GM23338 (cell line): ENCODE measurements around the gene WASF2. TPM values are rescaled to one million over a fixed set of nuclear protein-coding genes. Genes with fewer than 3 reads are reported as not detected.

Experiments used
- ATAC-seq: fragments of 200-7000 bp; cut with Tn5 transposase; 3 replicates; pipeline ENCODE4 v1.9.1; 2020
- DNase-seq: peaks from one replicate; pipeline ENCODE4 v3.0.0-alpha.2; 2015; ENCODE audit warnings: low spot score
- H2AFZ ChIP-seq: fragments of 200-600 bp; sonication (generic); 2 replicates; pipeline ENCODE4 v1.8.0; 2016; ENCODE audit warnings: antibody characterized with exemption, mild to moderate bottlenecking, moderate library complexity
- H3F3A ChIP-seq: fragments of 200-600 bp; sonication (generic); replicated peaks from 2 replicates; pipeline ENCODE4 v1.8.0; 2017; ENCODE audit warnings: antibody characterized with exemption, mixed run types, low read depth
- H3K27ac ChIP-seq: fragments of 200-600 bp; sonication (generic); 2 replicates; pipeline ENCODE4 v1.6.1; 2016; ENCODE audit warnings: low read depth
- H3K27me3 ChIP-seq: fragments of 200-600 bp; sonication (generic); 2 replicates; pipeline ENCODE4 v1.8.0; 2016; ENCODE audit warnings: mild to moderate bottlenecking, mixed run types, moderate library complexity; ENCODE audit not compliant: insufficient read depth
- H3K36me3 ChIP-seq: fragments of 200-600 bp; sonication (generic); 2 replicates; pipeline ENCODE4 v1.8.0; 2016; ENCODE audit warnings: mild to moderate bottlenecking; ENCODE audit not compliant: insufficient read depth
- H3K4me1 ChIP-seq: fragments of 200-600 bp; sonication (generic); 2 replicates; pipeline ENCODE4 v1.8.0; 2016; ENCODE audit warnings: mild to moderate bottlenecking, moderate library complexity; ENCODE audit not compliant: insufficient read depth
- H3K4me2 ChIP-seq: fragments of 200-600 bp; sonication (generic); 2 replicates; pipeline ENCODE4 v1.7.1; 2017; ENCODE audit warnings: mixed run types
- H3K4me3 ChIP-seq: fragments of 200-600 bp; sonication (generic); 2 replicates; pipeline ENCODE4 v1.6.1; 2016; ENCODE audit warnings: mixed run types
- H3K79me2 ChIP-seq: fragments of 200-600 bp; sonication (generic); replicated peaks from 2 replicates; pipeline ENCODE4 v1.8.0; 2017; ENCODE audit warnings: mild to moderate bottlenecking; ENCODE audit not compliant: insufficient read depth
- H3K9me2 ChIP-seq: fragments of 200-600 bp; sonication (generic); 2 replicates; pipeline ENCODE4 v1.8.0; 2017; ENCODE audit not compliant: insufficient read depth
- H4K20me1 ChIP-seq: fragments of 200-600 bp; sonication (generic); replicated peaks from 2 replicates; pipeline ENCODE4 v1.8.0; 2017; ENCODE audit warnings: mild to moderate bottlenecking; ENCODE audit not compliant: insufficient read depth
- H3K27ac Mint-ChIP-seq: 2 replicates; pipeline ENCODE4 v1.8.0; 2020; ENCODE audit warnings: inconsistent platforms, mild to moderate bottlenecking, moderate library complexity, mixed read lengths
- H3K27me3 Mint-ChIP-seq: 3 replicates; pipeline ENCODE4 v1.8.0; 2022; ENCODE audit warnings: low read depth, mild to moderate bottlenecking, moderate library complexity, mixed read lengths, inconsistent platforms; ENCODE audit not compliant: insufficient read depth, poor library complexity
- H3K36me3 Mint-ChIP-seq: 3 replicates; pipeline ENCODE4 v1.8.0; 2021; ENCODE audit warnings: low read depth, mild to moderate bottlenecking, inconsistent platforms, moderate library complexity, mixed read lengths
- H3K4me1 Mint-ChIP-seq: 3 replicates; pipeline ENCODE4 v1.8.0; 2020; ENCODE audit warnings: mild to moderate bottlenecking, inconsistent platforms, mixed read lengths
- H3K4me3 Mint-ChIP-seq: 3 replicates; pipeline ENCODE4 v1.8.0; 2021; ENCODE audit warnings: moderate library complexity, mild to moderate bottlenecking, inconsistent platforms, mixed read lengths
- H3K9me3 Mint-ChIP-seq: 3 replicates; pipeline ENCODE4 v1.8.0; 2020; ENCODE audit warnings: moderate library complexity, mild to moderate bottlenecking, inconsistent platforms, mixed read lengths
- CREB1 ChIP-seq: fragments of 250-450 bp; sonication (Bioruptor Pico); IDR thresholded peaks from 2 replicates; pipeline ENCODE4 v1.5.0; 2020; ENCODE audit warnings: low read depth, mild to moderate bottlenecking, moderate library complexity
- CTCF ChIP-seq, 2 experiments: fragments of 200-600 bp in 1 of 2; sonication (generic) in 1 of 2; conservative IDR thresholded peaks; 2 replicates each; pipeline versions ENCODE4 v1.5.1 to v1.6.1; 2016 to 2017; ENCODE audit warnings: antibody characterized with exemption in 2 of 2, low read depth in 2 of 2, mild to moderate bottlenecking in 2 of 2, moderate library complexity in 1 of 2
- ETS1 ChIP-seq: IDR thresholded peaks from 2 replicates; pipeline ENCODE4 v1.6.1; 2016; ENCODE audit warnings: antibody characterized with exemption
- EZH2phosphoT487 ChIP-seq: fragments of 200-600 bp; sonication (generic); IDR thresholded peaks from one replicate; pipeline ENCODE4 v1.8.1; 2018; ENCODE audit warnings: antibody characterized with exemption; ENCODE audit not compliant: unreplicated experiment
- JUNB ChIP-seq: IDR thresholded peaks from one replicate; pipeline ENCODE4 v1.6.1; 2016; ENCODE audit warnings: antibody characterized with exemption; ENCODE audit not compliant: unreplicated experiment
- NANOG ChIP-seq: IDR thresholded peaks from 2 replicates; pipeline ENCODE4 v1.6.1; 2016; ENCODE audit warnings: antibody characterized with exemption, borderline replicate concordance
- REST ChIP-seq: IDR thresholded peaks from one replicate; pipeline ENCODE4 v1.6.1; 2018; ENCODE audit warnings: antibody characterized with exemption; ENCODE audit not compliant: unreplicated experiment
- ZNF114 ChIP-seq: fragments of 250-450 bp; sonication (Bioruptor Pico); IDR thresholded peaks from 2 replicates; pipeline ENCODE4 v1.5.0; 2020; ENCODE audit warnings: mild to moderate bottlenecking, moderate library complexity
- ZNF331 ChIP-seq: fragments of 250-450 bp; sonication (Bioruptor Pico); IDR thresholded peaks from 2 replicates; pipeline ENCODE4 v1.5.0; 2020; ENCODE audit warnings: low read depth, mild to moderate bottlenecking, moderate library complexity
- ZNF462 ChIP-seq: fragments of 250-450 bp; sonication (Bioruptor Pico); IDR thresholded peaks from 2 replicates; pipeline ENCODE4 v1.5.0; 2020; ENCODE audit warnings: mild to moderate bottlenecking, moderate library complexity
- polyA plus RNA-seq: library from polyadenylated mRNA; unstranded; fragments of >200 nt; fragmentation: Nextera tagmentation; extraction: Ambion mirVana; gene quantifications from 2 replicates; pipeline ENCODE4 v1.2.1, GENCODE V29; 2016
- total RNA-seq: library from RNA; depleted of rRNA; stranded (reverse); fragments of >200 nt; shearing (Covaris generic); gene quantifications from 2 replicates; pipeline ENCODE4 v1.2.3, GENCODE V29; 2014

The WASF2 gene
- total and polyA plus RNA-seq, 2 experiments from 2014 or later, result 40.9 to 95.6 TPM

GRCh38 chr1:27400082-27400962 lies 89.6 kb downstream of the WASF2 start (continued):
- TF ChIP-seq ZNF462 (CRISPR knock-in tag) (no peak), CREB1 (CRISPR knock-in tag) (no peak), ZNF114 (CRISPR knock-in tag) (no peak)

GRCh38 chr1:27399251-27400025 lies 90.5 kb downstream of the WASF2 start:
- Mint-ChIP-seq H3K4me1 (peaks cover 62% of the 10 kb centered on the region), H3K9me3 (no peaks in the 10 kb centered on the region), H3K36me3 (peaks cover 7% of the 10 kb centered on the region; the same call in 1 of the 3 replicates), H3K27ac (no peak overlapping the region), H3K4me3 (no peak overlapping the region), H3K27me3 (peaks cover 23% of the 10 kb centered on the region)
- H3K79me2 ChIP-seq, result no peaks in the 10 kb centered on the region
- H3K4me1 ChIP-seq, result peaks cover 34% of the 10 kb centered on the region
- ATAC-seq (no peak), DNase-seq (no peak)
- H3F3A ChIP-seq, result peaks cover 26% of the 10 kb centered on the region
- no peaks in the 10 kb centered on the region for H3K27me3 ChIP-seq
- H3K36me3 ChIP-seq, result no peaks in the 10 kb centered on the region
- H3K4me2 ChIP-seq, result no peak overlapping the region
- H3K4me3 ChIP-seq, result no peak overlapping the region
- H3K27ac ChIP-seq, result peak overlapping the region; percentile 55
- no peaks in the 10 kb centered on the region for H4K20me1 ChIP-seq
- no peaks in the 10 kb centered on the region for H3K9me2 ChIP-seq
- 0 out of 2 replicates have a peak overlapping the region, but pooled peaks have one; percentile 47 for H2AFZ ChIP-seq
- TF ChIP-seq JUNB, result no peak
- no peak for TF ChIP-seq ZNF114 (CRISPR knock-in tag)
- TF ChIP-seq REST, result no peak
- TF ChIP-seq EZH2phosphoT487, result no peak
- no peak for TF ChIP-seq ZNF331 (CRISPR knock-in tag)
- no peak for TF ChIP-seq CTCF (conservative IDR thresholded peaks at IDR 0.05; ENCODE audit: low read depth in 2 of 2)
- TF ChIP-seq NANOG, result no peak
- no peak for TF ChIP-seq ETS1
